B cell (primary cell): ENCODE measurements around the gene ITFG1.

Source experiments
- EZH2 ChIP-seq: IDR thresholded peaks from 2 replicates; pipeline ENCODE4 v1.6.1; 2012; ENCODE audit warnings: borderline replicate concordance, low read depth, mild to moderate bottlenecking, moderate library complexity, low read length; ENCODE audit not compliant: insufficient read depth, poor library complexity, severe bottlenecking
- TF ChIP-seq, protein P1 (sequence below): fragments of 200-600 bp; IDR thresholded peaks from one replicate; pipeline ENCODE4 v1.8.0; 2022; ENCODE audit warnings: antibody characterized with exemption, mild to moderate bottlenecking

DNA sequence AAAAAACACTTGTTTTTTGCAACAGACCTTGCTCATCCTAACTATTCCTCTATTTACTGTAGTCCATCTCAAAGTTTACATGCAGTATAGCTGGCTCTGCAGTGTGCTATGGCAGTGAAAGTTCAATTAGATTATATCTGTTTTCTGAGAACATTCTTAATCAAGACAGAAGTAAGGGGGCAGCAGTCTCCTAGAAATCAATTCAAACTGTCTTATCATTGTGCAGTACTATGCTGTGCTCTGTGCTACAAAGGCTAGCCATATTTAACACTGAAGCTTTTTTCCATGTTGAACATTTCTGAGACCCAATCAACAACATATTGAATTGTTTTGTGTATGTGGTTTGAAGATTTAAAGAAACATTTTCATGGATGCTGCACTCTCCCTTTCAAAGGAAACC, 328.6 kb downstream of the ITFG1 start:
- TF ChIP-seq, protein P1, sequence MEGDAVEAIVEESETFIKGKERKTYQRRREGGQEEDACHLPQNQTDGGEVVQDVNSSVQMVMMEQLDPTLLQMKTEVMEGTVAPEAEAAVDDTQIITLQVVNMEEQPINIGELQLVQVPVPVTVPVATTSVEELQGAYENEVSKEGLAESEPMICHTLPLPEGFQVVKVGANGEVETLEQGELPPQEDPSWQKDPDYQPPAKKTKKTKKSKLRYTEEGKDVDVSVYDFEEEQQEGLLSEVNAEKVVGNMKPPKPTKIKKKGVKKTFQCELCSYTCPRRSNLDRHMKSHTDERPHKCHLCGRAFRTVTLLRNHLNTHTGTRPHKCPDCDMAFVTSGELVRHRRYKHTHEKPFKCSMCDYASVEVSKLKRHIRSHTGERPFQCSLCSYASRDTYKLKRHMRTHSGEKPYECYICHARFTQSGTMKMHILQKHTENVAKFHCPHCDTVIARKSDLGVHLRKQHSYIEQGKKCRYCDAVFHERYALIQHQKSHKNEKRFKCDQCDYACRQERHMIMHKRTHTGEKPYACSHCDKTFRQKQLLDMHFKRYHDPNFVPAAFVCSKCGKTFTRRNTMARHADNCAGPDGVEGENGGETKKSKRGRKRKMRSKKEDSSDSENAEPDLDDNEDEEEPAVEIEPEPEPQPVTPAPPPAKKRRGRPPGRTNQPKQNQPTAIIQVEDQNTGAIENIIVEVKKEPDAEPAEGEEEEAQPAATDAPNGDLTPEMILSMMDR, result no peak
- TF ChIP-seq EZH2, result no peak
